Measurements from ENCODE around the gene ARSK.

The ARSK gene

DNA sequence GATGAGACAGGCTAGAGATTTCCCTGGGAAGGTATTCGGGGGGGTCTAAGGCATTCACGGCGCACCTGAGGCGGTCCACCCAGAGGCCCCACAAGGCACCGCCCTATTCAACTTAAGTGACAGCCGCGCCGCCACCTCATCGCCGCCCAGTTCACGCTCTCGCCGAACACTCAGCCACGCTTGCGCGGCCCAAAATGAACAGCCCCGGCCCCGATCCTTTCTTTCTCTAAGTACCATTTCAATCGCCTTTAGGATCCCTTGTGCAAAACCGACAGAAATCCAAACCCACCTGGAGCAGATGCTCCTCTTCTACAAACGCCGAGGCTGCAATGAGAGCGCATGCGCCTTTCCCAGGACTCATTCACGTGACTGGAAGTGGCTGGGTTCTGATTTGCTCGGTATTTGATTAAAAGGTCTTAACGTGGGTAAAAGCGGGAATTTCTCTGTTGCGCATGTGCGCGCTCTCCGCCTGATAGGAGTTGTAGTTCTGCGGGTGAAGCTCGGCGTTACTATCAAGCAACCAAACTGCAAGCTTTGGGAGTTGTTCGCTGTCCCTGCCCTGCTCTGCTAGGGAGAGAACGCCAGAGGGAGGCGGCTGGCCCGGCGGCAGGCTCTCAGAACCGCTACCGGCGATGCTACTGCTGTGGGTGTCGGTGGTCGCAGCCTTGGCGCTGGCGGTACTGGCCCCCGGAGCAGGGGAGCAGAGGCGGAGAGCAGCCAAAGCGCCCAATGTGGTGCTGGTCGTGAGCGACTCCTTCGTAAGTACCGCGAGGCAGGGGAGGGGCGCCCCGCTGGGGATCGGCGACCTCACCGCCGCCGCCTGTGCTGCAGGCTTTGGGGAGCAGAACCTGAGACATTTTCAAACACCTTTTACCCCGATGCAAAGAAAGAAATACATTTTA is at the start of gene ARSK, which contains the start of gene SKIC3:
Gene ARSK (plus strand): TSS at position 455 of the 902 bp plus-strand sequence. CDS start 178 bp downstream, at position 633.
Gene SKIC3 (minus strand): TSS at position 331 of the 902 bp plus-strand sequence. CDS start 7,827 bp downstream, outside the sequence.
- DNase-seq (ENCODE audit: low spot score) = peak; percentile 97

DNA sequence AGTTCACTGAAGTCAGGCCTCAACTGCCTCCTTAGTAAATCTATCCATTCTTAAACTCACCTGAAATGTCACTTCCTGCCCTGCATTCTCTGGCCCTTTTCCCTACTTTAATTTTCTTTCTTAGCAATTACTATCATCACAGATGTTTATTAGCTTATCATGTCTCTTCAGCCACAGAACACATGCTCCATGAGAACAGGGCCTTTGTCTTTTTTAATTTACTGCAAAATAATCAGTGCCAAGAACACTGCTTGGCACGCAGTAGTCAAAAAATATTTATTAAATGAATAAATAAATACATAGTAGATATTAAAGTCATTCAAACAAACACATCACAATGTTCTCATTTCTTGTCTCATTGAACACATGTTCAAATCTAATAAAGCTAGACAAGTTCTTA is 46.4 kb upstream of the ARSK start:
- DNase-seq (ENCODE audit: low spot score) = no peak

GRCh38 chr5:95511606-95512005 is 43.3 kb upstream of the ARSK start:
- DNase-seq (ENCODE audit: low spot score) = no peak

- DNase-seq (ENCODE audit: low spot score) = no peak
These were observed 36.5 kb upstream of the ARSK start for GRCh38 chr5:95518417-95518816.

DNA sequence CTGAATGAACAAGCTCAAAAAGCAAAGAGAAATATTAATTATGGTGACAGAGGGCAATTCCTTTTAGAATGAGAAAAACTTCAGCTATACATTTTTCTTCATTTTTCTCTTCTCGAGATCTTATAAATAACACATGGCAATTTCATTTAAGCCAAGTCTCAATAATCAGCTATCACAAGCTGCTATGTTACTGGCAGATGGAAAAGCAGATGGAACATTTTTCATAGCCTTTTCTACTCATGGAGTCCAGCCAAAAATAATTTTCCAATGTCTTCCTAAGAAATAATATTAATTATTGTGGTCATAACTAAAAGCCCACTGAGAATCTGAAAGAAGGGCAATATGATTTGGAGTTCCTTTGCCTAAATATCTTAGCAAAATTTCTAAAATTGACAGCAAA is 35.8 kb upstream of the ARSK start:
- DNase-seq (ENCODE audit: low spot score) = no peak

DNA sequence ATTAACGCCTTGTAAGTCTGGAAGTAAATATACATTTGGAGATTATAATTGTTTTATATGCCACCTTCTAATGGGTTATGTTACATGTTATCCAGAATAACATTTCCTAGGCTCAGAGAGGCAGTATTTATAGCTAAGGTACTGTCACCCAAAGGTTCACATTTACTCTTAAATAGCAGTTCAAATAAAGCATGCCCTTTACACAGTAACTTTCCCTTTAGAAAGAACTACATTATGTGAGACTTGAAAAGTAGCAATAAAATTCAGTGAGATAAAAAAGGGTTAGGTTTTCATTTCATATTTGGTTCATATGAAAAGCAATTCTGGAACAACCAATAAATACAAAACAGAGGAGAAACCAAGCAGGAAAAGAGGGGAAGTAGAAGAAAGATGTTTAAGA is 35.2 kb upstream of the ARSK start:
- DNase-seq (ENCODE audit: low spot score) = no peak

- DNase-seq (ENCODE audit: low spot score) = no peak
These were observed 34.7 kb upstream of the ARSK start for GRCh38 chr5:95520206-95520605.

DNA sequence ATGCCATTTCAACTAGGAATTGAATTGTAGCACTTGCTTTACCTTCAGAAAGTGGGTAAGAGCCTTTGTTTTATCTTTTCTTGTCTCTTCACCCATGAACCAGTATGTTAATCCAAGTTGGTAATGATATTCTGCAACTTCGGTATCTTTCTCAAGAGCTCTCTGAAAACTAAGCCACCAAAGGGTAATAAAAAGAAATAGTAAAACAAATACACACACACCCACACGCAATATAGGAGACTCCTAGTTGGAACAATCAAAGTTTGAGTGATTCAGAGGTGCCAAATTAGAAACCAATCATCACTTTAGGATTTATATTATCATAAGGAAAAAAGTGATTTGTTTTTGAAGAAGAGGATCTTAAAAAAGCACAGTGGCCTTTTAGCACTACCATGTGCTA is 30.5 kb upstream of the ARSK start:
- no peak for DNase-seq (ENCODE audit: low spot score)

GRCh38 chr5:95526871-95527270 is 28.0 kb upstream of the ARSK start:
- DNase-seq (ENCODE audit: low spot score) = no peak

DNA sequence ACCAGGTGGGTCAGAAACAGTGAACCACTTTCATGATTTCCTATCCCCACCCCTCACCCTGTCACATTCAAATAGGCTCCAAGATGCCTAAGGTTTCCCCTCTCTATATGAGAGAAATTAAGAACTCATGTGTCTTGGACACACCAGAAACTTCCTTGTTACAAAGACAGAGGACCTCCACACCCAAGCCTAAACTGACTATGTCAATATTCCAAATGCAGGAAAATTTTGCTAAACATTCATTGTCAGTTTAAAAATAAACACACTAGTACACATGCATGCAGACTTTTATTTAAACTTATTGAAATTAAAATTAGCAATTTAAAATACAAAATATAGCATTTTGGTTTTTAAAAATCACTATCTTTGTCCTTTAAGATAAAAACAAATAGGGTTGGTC is 26.3 kb upstream of the ARSK start:
- DNase-seq (ENCODE audit: low spot score) = no peak

DNA sequence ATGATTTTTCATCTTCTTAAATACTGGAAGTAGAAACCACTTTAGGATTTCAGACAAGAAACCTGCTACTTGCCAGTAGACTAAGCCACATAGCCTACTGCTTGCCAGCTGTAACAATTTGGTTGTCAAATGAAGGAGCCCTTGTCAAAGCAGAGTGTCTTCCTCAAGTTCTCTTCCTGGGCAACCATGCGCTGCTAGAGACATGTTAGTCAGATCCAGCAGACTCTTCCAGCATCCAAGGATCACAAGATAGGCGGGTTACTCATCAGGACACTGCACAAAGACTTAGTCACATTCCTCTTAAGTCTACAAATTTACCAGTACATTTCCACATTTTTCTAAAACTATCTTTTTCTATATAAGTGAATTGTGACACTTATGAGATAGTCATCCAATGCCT is 24.5 kb upstream of the ARSK start:
- DNase-seq (ENCODE audit: low spot score) = no peak

DNA sequence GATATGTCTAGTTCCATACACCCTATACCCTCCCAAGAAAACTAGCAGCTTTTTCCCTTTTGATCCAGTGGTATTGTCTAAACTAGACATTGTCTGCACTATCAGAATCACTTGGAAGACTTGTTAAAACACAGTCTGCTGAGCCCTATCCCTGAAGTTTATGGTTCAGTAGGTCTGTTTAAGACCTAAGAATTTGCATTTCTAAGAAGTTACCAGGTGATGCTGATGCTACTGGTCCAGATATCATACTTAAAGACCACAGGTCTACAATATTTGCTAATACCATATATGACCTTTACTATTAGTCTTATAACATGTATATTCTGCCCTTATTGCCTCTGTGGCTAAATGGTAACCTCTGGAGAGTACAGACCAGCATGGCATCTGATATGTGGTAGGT is 23.4 kb upstream of the ARSK start:
- no peak for DNase-seq (ENCODE audit: low spot score)

DNA sequence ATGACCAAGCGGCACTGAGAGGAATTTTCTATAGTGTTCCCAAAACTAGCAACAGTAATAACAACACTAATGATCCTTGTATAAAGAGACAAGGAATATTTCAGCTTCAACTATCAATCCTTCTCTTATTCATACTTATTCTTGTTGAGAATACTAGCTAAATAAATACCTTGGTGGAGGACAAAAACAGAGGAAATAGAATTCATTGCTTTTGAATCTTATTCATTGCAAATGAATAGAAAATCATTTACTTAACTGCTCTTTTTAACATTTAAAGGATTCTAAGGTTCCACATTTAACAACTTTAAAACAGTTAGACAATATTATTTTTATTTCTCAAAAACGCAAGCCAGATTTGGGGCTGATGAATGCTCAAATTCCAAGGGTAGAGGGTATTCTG is 22.5 kb upstream of the ARSK start:
- no peak for DNase-seq (ENCODE audit: low spot score)

GRCh38 chr5:95533106-95533505 is 21.8 kb upstream of the ARSK start:
- DNase-seq (ENCODE audit: low spot score) = no peak

DNA sequence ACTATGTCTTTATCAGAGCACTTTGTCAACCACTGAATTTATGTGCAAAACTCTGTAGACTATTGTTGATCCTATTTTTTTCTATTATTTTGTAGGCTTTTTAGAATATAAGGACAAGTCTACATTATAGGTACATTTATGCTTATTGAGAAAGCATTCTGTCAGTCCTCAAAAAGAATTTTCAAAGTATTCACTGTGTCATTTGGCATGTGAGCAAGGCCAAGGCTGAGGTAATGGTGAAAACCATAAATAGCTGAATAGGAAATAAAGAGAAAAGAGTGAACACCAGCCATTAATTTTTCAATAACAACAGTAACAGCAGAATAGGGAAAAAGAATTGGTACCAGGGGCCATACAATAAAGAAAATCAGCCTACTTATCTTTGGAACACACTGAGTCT is 21.1 kb upstream of the ARSK start:
- DNase-seq (ENCODE audit: low spot score) = no peak

- DNase-seq (ENCODE audit: low spot score) = no peak
These were observed 17.4 kb upstream of the ARSK start for GRCh38 chr5:95537501-95537900.

DNA sequence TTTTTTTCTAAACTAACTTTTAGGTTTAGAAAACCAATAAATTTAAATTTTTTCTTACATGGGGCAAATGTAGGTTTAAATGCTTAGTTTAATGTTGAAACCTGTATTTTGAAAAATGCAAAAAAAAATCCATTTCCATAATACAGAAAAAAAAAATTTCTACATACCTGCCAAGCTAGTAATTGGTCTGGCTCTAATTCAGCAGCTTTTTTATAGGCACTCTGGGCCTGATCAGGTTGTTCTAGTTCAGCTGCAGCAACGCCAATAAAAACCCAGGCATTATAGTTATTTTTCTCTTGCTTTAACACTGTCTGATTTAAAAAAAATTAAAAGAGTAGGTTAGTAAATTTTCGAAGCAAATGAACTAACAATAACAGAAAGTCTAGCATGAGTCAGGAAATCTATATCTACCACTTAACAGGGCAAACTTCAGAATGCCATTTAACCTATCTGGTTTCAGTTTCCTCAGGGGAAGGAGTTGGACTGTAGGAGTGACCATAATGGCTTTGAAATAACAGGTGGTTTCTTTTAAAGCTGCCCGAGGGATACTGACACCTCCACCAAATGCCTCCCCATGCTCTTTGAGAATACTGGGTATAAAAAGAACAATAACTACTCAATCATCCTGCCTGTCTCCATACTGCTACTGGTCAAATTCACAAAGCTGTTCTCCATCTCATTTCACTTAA is 11.7 kb upstream of the ARSK start:
- DNase-seq (ENCODE audit: low spot score) = no peak

DNA sequence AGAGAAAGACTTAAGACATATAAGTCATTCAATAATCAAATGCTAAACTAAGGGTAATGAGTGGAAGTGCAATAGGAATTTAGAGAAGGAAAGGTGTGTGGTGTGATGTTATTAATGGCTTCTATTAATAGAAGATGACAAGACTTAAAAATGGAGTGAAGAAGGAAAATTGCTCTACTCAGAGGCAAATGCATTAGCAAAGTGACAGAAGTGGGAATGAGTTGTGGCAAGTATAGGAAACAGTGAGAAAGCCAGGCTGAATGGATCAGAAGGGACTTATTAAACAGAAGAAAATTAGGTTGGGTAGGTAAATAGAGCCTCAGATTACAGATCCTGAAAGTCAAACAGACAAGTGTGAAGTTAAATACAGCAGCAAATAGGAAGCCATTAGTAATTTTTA is 5.9 kb upstream of the ARSK start:
- DNase-seq (ENCODE audit: low spot score) = no peak

DNA sequence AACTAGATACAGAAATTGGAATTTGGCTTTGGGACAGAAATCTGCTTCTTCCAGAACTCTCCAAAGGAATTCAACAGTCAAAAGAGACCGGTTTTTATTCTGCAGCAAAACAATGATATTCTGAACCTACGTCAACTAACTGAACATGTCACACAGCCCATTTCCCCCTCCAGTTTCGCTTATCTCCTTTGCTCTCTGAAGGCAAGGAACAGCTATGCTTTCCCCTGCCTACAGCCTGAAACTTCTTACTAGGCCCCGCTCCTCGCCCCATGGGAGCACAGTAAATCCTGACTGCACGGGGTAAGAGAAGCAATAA is 612 bp upstream of the ARSK start:
- DNase-seq (ENCODE audit: low spot score) = no peak

- no peak for DNase-seq (ENCODE audit: low spot score)
These were observed 652 bp downstream of the ARSK start for GRCh38 chr5:95555553-95555952.

- DNase-seq (ENCODE audit: low spot score) = no peak
These were observed 2.9 kb downstream of the ARSK start for GRCh38 chr5:95557841-95558240.

DNA sequence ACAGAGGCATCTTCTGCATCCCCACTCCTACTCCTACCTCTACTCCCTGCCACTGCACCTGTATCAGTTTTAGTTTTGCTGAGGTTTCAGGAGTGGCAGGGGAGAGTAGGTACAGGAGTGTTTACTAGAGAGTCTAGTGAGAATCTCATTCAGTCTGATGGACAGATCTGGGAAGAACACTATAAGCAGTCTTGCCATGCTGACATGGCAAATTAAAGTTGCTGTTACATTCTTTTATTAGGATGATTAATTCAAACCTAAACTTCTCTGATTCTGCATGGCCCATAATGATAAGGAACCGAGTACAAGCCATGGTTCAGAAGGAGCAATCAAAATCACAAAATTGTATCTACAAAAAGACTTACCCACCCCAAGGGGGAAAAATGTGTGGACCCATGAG is 7.4 kb downstream of the ARSK start:
- no peak for DNase-seq (ENCODE audit: low spot score)

GRCh38 chr5:95563367-95563766 is 8.5 kb downstream of the ARSK start:
- DNase-seq (ENCODE audit: low spot score) = no peak

GRCh38 chr5:95564450-95564849 is 9.5 kb downstream of the ARSK start:
- DNase-seq (ENCODE audit: low spot score) = no peak

Data from CD4-positive, alpha-beta T cell treated with Interleukin-15 for 4 hours (primary cell).